CD14-positive monocyte (primary cell): Measurements from ENCODE around the gene NUMB. TPM values are rescaled to one million over a fixed set of nuclear protein-coding genes. Genes with fewer than 3 reads are reported as not detected.

ENCODE experiments used
- DNase-seq, 3 donors: peaks; one replicate each; pipeline ENCODE4 v3.0.0-alpha.2; 2011 to 2022
- H2AFZ ChIP-seq: 2 replicates; pipeline ENCODE4 v1.6.0; 2012; ENCODE audit warnings: mild to moderate bottlenecking, low read depth, low read length, inconsistent platforms; ENCODE audit not compliant: insufficient read depth, poor library complexity, severe bottlenecking
- H3K27ac ChIP-seq, 2 donors: 1 replicate in 1 of 2; 2 replicates in 1 of 2; pipeline ENCODE4 v1.5.1; 2012 to 2013; ENCODE audit warnings: low read length in 2 of 2, control low read depth in 1 of 2, inconsistent platforms in 1 of 2, low read depth in 1 of 2, mild to moderate bottlenecking in 1 of 2
- H3K27me3 ChIP-seq, 2 donors: one replicate each; pipeline versions ENCODE4 v1.6.0 to v1.6.1; 2011 to 2013; ENCODE audit warnings: low read length in 2 of 2; ENCODE audit not compliant: control insufficient read depth in 2 of 2, insufficient read depth in 2 of 2
- H3K36me3 ChIP-seq, 2 donors: replicated peaks in 1 of 2; 1 replicate in 1 of 2; 2 replicates in 1 of 2; pipeline versions ENCODE4 v1.5.1 to v1.6.1; 2012 to 2013; ENCODE audit warnings: low read length in 2 of 2, control low read depth in 1 of 2, inconsistent platforms in 1 of 2, mild to moderate bottlenecking in 1 of 2; ENCODE audit not compliant: insufficient read depth in 2 of 2, control insufficient read depth in 1 of 2
- H3K4me1 ChIP-seq, 2 donors: 1 replicate in 1 of 2; 2 replicates in 1 of 2; pipeline versions ENCODE4 v1.5.1 to v1.6.1; 2012 to 2013; ENCODE audit warnings: low read length in 2 of 2, control low read depth in 1 of 2, inconsistent platforms in 1 of 2, mild to moderate bottlenecking in 1 of 2, moderate library complexity in 1 of 2; ENCODE audit not compliant: insufficient read depth in 2 of 2, control insufficient read depth in 1 of 2
- H3K4me2 ChIP-seq: replicated peaks from 2 replicates; pipeline ENCODE3; 2012; ENCODE audit warnings: low read length, moderate library complexity, mild to moderate bottlenecking; ENCODE audit not compliant: poor library complexity, severe bottlenecking; ENCODE audit errors: extremely low read depth
- H3K4me3 ChIP-seq, 3 experiments: fragments of 200-600 bp in 1 of 3; sonication (generic) in 1 of 3; replicated peaks in 1 of 3; 1 replicate in 2 of 3; 2 replicates in 1 of 3; pipeline ENCODE4 v1.5.1; 2011 to 2013; ENCODE audit warnings: low read length in 3 of 3, mild to moderate bottlenecking in 3 of 3, control low read depth in 2 of 3, low read depth in 2 of 3, inconsistent platforms in 1 of 3, moderate library complexity in 1 of 3
- H3K79me2 ChIP-seq: 2 replicates; pipeline ENCODE4 v1.6.0; 2012; ENCODE audit warnings: mild to moderate bottlenecking, control low read depth, inconsistent platforms, low read length, moderate library complexity; ENCODE audit not compliant: insufficient read depth
- H3K9ac ChIP-seq: 2 replicates; pipeline ENCODE4 v1.6.0; 2017; ENCODE audit warnings: low read length, mild to moderate bottlenecking; ENCODE audit not compliant: insufficient read depth, poor library complexity, severe bottlenecking
- H3K9me3 ChIP-seq, 2 donors: replicated peaks in 1 of 2; 1 replicate in 1 of 2; 2 replicates in 1 of 2; pipeline versions ENCODE4 v1.5.1 to v1.6.1; 2012 to 2013; ENCODE audit warnings: low read length in 2 of 2, control low read depth in 1 of 2; ENCODE audit not compliant: control insufficient read depth in 1 of 2, insufficient read depth in 1 of 2
- H4K20me1 ChIP-seq: 2 replicates; pipeline ENCODE4 v1.6.0; 2012; ENCODE audit warnings: mild to moderate bottlenecking, low read length, control low read depth, moderate library complexity; ENCODE audit not compliant: insufficient read depth
- H3K27ac Mint-ChIP-seq, 7 donors: one replicate each; pipeline ENCODE4 v1.8.0; 2020; ENCODE audit warnings: mild to moderate bottlenecking in 7 of 7, mixed read lengths in 7 of 7, moderate library complexity in 6 of 7, inconsistent platforms in 2 of 7
- H3K27me3 Mint-ChIP-seq, 3 donors: one replicate each; pipeline ENCODE4 v1.8.0; 2021 to 2022; ENCODE audit warnings: low read depth in 3 of 3, mild to moderate bottlenecking in 3 of 3, mixed read lengths in 3 of 3, moderate library complexity in 3 of 3, inconsistent platforms in 1 of 3
- H3K36me3 Mint-ChIP-seq, 2 donors: one replicate each; pipeline ENCODE4 v1.8.0; 2020; ENCODE audit warnings: mixed read lengths in 2 of 2, inconsistent platforms in 1 of 2, mild to moderate bottlenecking in 1 of 2
- H3K4me1 Mint-ChIP-seq: one replicate; pipeline ENCODE4 v1.8.0; 2020; ENCODE audit warnings: mild to moderate bottlenecking, mixed read lengths
- H3K4me3 Mint-ChIP-seq, 2 donors: one replicate each; pipeline ENCODE4 v1.8.0; 2020; ENCODE audit warnings: mild to moderate bottlenecking in 2 of 2, mixed read lengths in 2 of 2, moderate library complexity in 1 of 2
- H3K9me3 Mint-ChIP-seq, 7 donors: one replicate each; pipeline ENCODE4 v1.8.0; 2020 to 2022; ENCODE audit warnings: mixed read lengths in 7 of 7, mild to moderate bottlenecking in 6 of 7, moderate library complexity in 6 of 7, inconsistent platforms in 2 of 7
- WGBS: methylation state at CpG from one replicate; pipeline ENCODE4 v1.1.5; 2013; ENCODE audit warnings: missing lambda C conversion rate; ENCODE audit not compliant: insufficient coverage; 5-methylcytosine and 5-hydroxymethylcytosine counted together
- intact Hi-C, 2 donors: fragments of 100-400 bp; cut with micrococcal nuclease; formaldehyde crosslinking; loops; one replicate each; pipeline versions ENCODE4 v1.15.0 to v1.15.1; 2023
- polyA plus RNA-seq, 3 donors: library from polyadenylated mRNA; depleted of rRNA in 1 of 3; unstranded in 2 of 3; stranded (reverse) in 1 of 3; fragments of 300-500 nt in 2 of 3; fragments of >200 nt in 1 of 3; fragmentation: Illumina TruSeq in 2 of 3; gene quantifications; 1 replicate in 2 of 3; 2 replicates in 1 of 3; pipeline ENCODE4 v1.2.3, GENCODE V29; 2012 to 2021
- TF ChIP-seq, protein P1 (sequence below): fragments of 200-600 bp; IDR thresholded peaks from one replicate; pipeline ENCODE4 v1.8.0; 2022; ENCODE audit warnings: antibody characterized with exemption, mild to moderate bottlenecking

The NUMB gene
- polyA plus RNA-seq, 3 donors, result 83.4 to 223 (median 126) TPM

DNA sequence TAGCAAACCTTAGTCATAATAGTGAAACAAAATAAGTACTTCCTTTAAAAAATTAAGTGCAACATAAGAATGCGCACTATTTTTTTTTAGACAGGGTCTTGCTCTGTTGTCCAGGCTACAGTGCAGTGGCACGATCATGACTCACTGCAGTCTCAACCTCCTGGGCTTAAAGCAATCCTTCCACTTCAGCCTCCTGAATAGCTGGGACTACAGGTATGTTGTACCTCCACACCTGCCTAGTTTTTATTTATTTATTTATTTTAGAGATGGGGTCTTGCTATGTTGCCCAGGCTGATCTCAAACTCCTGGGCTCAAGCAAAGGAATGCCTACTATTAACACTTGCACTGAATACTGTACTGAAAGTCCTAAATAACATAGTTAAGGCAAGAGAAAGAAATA, 93.8 kb downstream of the NUMB start:
- peaks cover 49% of the 10 kb centered on the region for H3K79me2 ChIP-seq

DNA sequence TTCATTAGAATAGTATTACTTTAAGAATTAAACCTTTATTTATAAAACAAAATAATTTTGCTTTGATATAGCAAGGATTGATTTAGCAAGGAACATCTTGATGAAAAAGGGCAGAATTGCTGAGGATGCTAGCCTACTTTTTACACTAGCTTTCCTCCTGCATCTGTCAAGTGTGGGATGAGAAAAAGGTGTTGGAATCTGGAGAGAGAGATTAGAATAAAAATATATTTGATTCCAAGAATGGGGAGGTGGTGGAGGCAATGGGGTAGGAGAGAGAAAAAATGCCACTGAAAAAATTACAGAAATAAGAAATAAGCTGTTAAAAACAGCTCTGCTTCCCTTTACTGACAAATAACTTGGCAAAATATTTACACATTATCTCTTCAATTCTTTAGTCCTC, 98.9 kb downstream of the NUMB start:
- no peak overlapping the region for H2AFZ ChIP-seq
- H3K79me2 ChIP-seq, result peaks cover 21% of the 10 kb centered on the region
- TF ChIP-seq, protein P1, sequence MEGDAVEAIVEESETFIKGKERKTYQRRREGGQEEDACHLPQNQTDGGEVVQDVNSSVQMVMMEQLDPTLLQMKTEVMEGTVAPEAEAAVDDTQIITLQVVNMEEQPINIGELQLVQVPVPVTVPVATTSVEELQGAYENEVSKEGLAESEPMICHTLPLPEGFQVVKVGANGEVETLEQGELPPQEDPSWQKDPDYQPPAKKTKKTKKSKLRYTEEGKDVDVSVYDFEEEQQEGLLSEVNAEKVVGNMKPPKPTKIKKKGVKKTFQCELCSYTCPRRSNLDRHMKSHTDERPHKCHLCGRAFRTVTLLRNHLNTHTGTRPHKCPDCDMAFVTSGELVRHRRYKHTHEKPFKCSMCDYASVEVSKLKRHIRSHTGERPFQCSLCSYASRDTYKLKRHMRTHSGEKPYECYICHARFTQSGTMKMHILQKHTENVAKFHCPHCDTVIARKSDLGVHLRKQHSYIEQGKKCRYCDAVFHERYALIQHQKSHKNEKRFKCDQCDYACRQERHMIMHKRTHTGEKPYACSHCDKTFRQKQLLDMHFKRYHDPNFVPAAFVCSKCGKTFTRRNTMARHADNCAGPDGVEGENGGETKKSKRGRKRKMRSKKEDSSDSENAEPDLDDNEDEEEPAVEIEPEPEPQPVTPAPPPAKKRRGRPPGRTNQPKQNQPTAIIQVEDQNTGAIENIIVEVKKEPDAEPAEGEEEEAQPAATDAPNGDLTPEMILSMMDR, result no peak
- intact Hi-C loops, result no loop called here
- Mint-ChIP-seq H3K27ac (peak overlapping the region in 2 of 7 donors; percentile 26 to 51), H3K9me3 (no peaks in the 10 kb centered on the region), H3K27me3 (no peaks in the 10 kb centered on the region), H3K36me3 (peaks cover 42 to 69% of the 10 kb centered on the region in 2 donors), H3K4me1 (no peaks in the 10 kb centered on the region), H3K4me3 (no peak overlapping the region)
- peaks cover 25 to 82% of the 10 kb centered on the region in 2 donors for H3K36me3 ChIP-seq
- DNase-seq, result no peak
- H3K4me3 ChIP-seq, result no peak overlapping the region
- no peaks in the 10 kb centered on the region for H3K9me3 ChIP-seq
- peaks cover 100% of the 10 kb centered on the region for H4K20me1 ChIP-seq
- H3K9ac ChIP-seq, result no peak overlapping the region
- H3K4me2 ChIP-seq, result no peak overlapping the region
- no peaks in the 10 kb centered on the region for H3K27me3 ChIP-seq
- no peak overlapping the region for H3K27ac ChIP-seq
- no peaks in the 10 kb centered on the region for H3K4me1 ChIP-seq

More for the DNA sequence above, 93.8 kb downstream of the NUMB start:
- H3K36me3 ChIP-seq, result peaks cover 25 to 73% of the 10 kb centered on the region in 2 donors
- peaks cover 7% of the 10 kb centered on the region for H3K4me1 Mint-ChIP-seq
- peaks cover 2 to 10% of the 10 kb centered on the region in 2 donors for H3K4me1 ChIP-seq
- no peak overlapping the region for H2AFZ ChIP-seq
- no peaks in the 10 kb centered on the region for H3K27me3 ChIP-seq
- TF ChIP-seq, protein P1, result no peak
- H4K20me1 ChIP-seq, result peaks cover 99% of the 10 kb centered on the region
- H3K27ac Mint-ChIP-seq, result no peak overlapping the region
- no peaks in the 10 kb centered on the region for H3K9me3 ChIP-seq
- no peak overlapping the region for H3K27ac ChIP-seq
- DNase-seq, result no peak
- intact Hi-C loops, result loop anchor here in 1 of 2 donors (10.0 kb wide), 1 partner anchor 110 kb away; no protein-coding TSS in a partner anchor
- no peaks in the 10 kb centered on the region for H3K27me3 Mint-ChIP-seq
- 90% methylated on average over 2 of the region's 2 CpGs for WGBS
- no peak overlapping the region for H3K4me2 ChIP-seq
- no peak overlapping the region for H3K4me3 Mint-ChIP-seq
- H3K9me3 Mint-ChIP-seq, result no peaks in the 10 kb centered on the region
- no peak overlapping the region for H3K9ac ChIP-seq
- H3K4me3 ChIP-seq, result no peak overlapping the region
- H3K36me3 Mint-ChIP-seq, result peaks cover 36 to 65% of the 10 kb centered on the region in 2 donors
